ENCODE measurements around the gene RHBDF1. TPM values are rescaled to one million over a fixed set of nuclear protein-coding genes. Genes with fewer than 3 reads are reported as not detected.
"Not testable (repeated sequence)": the region's sequence is repeated elsewhere in the genome, so short reads cannot be mapped to it uniquely, and the experiment has no call there.

Gene RHBDF1
- total RNA-seq, 1 donor from 2014 or later = 27.3 TPM

- TF ChIP-seq CTCF (conservative IDR thresholded peaks at IDR 0.05) = no peak
- H3K27me3 Mint-ChIP-seq = no peaks in the 10 kb centered on the region
- H3K27ac Mint-ChIP-seq = peak within 1 kb of the TSS; percentile 97
- peaks cover 23% of the 10 kb centered on the region for H3K36me3 Mint-ChIP-seq
- H3K4me3 Mint-ChIP-seq = peak within 1 kb of the TSS; percentile 99
- peaks cover 11% of the 10 kb centered on the region for H3K4me1 Mint-ChIP-seq (ENCODE audit: unreplicated experiment)
- DNase-seq (ENCODE audit: extremely low spot score, unreplicated experiment) = peak; percentile 98
- H3K9me3 Mint-ChIP-seq = no peaks in the 10 kb centered on the region
These were observed 18.8 kb downstream of the RHBDF1 start, which contains the start of the genes POLR3K and SNRNP25 for GRCh38 chr16:53346-54236. Gene POLR3K, minus strand, starts transcription at chr16:53608. Its CDS starts 22 bp downstream, at chr16:53586. Gene SNRNP25, plus strand, starts transcription at chr16:53828. Its CDS starts 189 bp downstream, at chr16:54017.

- no peak overlapping the region for H3K27ac Mint-ChIP-seq
- DNase-seq (ENCODE audit: extremely low spot score, unreplicated experiment) = no peak
- H3K4me3 Mint-ChIP-seq = peak overlapping the region; percentile 69
- H3K9me3 Mint-ChIP-seq = no peaks in the 10 kb centered on the region
- peaks cover 11% of the 10 kb centered on the region for H3K4me1 Mint-ChIP-seq (ENCODE audit: unreplicated experiment)
- TF ChIP-seq CTCF (conservative IDR thresholded peaks at IDR 0.05) = no peak
- no peaks in the 10 kb centered on the region for H3K27me3 Mint-ChIP-seq
- peaks cover 29% of the 10 kb centered on the region for H3K36me3 Mint-ChIP-seq
These were observed 21.5 kb downstream of the RHBDF1 start for GRCh38 chr16:50769-51591.

GRCh38 chr16:47234-47633 is 25.2 kb downstream of the RHBDF1 start:
- no peak for DNase-seq (ENCODE audit: extremely low spot score, unreplicated experiment)
- H3K9me3 Mint-ChIP-seq = no peaks in the 10 kb centered on the region
- peaks cover 37% of the 10 kb centered on the region for H3K36me3 Mint-ChIP-seq
- TF ChIP-seq CTCF (conservative IDR thresholded peaks at IDR 0.05) = no peak
- no peaks in the 10 kb centered on the region for H3K27me3 Mint-ChIP-seq
- no peak overlapping the region for H3K4me3 Mint-ChIP-seq
- peaks cover 6% of the 10 kb centered on the region for H3K4me1 Mint-ChIP-seq (ENCODE audit: unreplicated experiment)
- H3K27ac Mint-ChIP-seq = no peak overlapping the region

GRCh38 chr16:46510-46909 is 25.9 kb downstream of the RHBDF1 start:
- H3K36me3 Mint-ChIP-seq = peaks cover 42% of the 10 kb centered on the region
- DNase-seq (ENCODE audit: extremely low spot score, unreplicated experiment); H3K27ac Mint-ChIP-seq; H3K9me3 Mint-ChIP-seq; H3K4me3 Mint-ChIP-seq; H3K27me3 Mint-ChIP-seq; H3K4me1 Mint-ChIP-seq (ENCODE audit: unreplicated experiment): not testable (repeated sequence)

- H3K27me3 Mint-ChIP-seq = no peaks in the 10 kb centered on the region
- no peaks in the 10 kb centered on the region for H3K9me3 Mint-ChIP-seq
- H3K4me1 Mint-ChIP-seq (ENCODE audit: unreplicated experiment) = no peaks in the 10 kb centered on the region
- H3K36me3 Mint-ChIP-seq = peaks cover 33% of the 10 kb centered on the region
- no peak overlapping the region for H3K4me3 Mint-ChIP-seq
- no peak overlapping the region for H3K27ac Mint-ChIP-seq
- DNase-seq (ENCODE audit: extremely low spot score, unreplicated experiment) = no peak
- no peak for TF ChIP-seq CTCF (conservative IDR thresholded peaks at IDR 0.05)
These were observed 27.0 kb downstream of the RHBDF1 start for GRCh38 chr16:45454-45853.

Data from type B pancreatic cell (in vitro differentiated cells).